Globus pallidus (tissue), 1 donor: ENCODE results near the gene PTPN11.
"Not testable (repeated sequence)": the region's sequence is repeated elsewhere in the genome, so short reads cannot be mapped to it uniquely, and the experiment has no call there.

Experiments
- DNase-seq: peaks from one replicate; pipeline ENCODE4 v3.0.0-alpha.2; 2015; ENCODE audit warnings: low spot score

The PTPN11 gene

DNA sequence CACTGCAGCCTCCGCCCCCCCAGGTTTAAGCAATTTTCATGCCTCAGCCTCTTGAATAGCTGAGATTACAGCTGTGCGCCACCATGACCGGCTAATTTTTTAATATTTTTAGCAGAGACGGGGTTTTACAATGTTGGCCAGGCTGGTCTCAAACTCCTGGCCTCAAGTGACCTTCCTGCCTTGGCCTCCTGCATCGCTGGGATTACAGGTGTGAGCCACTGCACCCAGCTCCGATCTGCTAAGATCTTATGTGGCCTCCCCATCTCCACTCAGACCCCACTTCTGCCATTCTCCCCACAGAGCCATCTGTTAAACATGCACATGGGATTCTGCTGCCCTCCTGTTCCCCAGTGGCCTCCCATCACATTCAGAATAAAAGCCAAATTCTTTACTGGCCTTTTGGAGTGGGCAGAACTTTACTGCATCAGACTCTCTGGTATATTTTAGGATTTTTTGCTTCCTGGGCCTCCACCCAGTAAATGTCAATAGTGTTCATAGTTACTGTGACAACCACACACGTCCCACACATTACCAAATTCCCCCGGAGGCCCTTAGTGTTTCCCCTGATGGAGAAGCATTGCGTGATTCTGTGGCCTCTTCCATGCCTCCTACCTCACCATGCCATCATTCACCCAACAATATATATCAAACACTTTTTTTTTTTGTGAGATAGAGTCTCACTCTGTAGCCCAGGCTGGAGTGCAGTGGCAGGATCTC lies 96.3 kb downstream of the PTPN11 start:
- DNase-seq, result no peak

DNA sequence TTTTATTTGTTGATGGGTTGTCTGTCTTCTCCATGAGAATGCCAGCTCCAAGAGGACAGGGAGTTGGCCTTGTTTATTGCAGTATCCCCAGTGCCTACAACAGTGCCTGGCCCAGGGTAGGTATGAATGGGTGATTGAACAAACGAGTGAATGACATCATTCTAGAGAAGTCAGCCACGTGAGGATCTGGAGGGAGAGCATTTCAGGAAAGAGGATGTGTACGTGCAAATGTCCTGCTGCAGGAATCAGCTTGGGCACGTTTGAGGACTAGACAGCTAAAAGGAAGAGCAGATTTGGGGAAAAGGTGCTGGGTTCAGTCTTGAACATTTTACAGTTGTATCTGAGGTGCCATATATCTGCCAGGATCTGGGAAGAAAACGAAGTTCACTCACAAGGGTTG lies 97.1 kb downstream of the PTPN11 start:
- DNase-seq, result no peak

GRCh38 chr12:112517730-112518364 lies 99.1 kb downstream of the PTPN11 start:
- DNase-seq, result no peak

- peak; percentile 59 for DNase-seq
Observed at GRCh38 chr12:112518365-112518735, 99.6 kb downstream of the PTPN11 start.

DNA sequence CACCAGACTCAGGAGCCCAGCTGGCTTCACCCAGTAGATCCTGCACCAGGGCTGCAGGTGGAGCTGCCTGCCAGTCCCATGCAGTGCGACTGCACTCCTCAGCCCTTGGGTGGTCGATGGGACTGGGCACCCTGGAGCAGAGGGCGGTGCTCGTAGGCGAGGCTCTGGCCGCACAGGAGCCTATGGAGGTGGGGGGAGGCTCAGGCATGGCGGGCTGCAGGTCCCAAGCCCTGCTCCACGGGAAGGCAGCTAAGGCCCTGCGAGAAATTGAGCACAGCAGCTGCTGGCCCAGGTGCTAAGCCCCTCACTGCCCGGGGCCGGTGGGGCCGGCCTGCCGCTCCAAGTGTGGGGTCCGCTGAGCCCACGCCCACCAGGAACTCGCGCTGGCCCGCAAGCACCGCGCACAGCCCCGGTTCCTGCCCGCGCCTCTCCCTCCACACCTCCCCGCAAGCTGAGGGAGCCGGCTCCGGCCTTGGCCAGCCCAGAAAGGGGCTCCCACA lies 101.1 kb downstream of the PTPN11 start:
- DNase-seq, result not testable (repeated sequence)

DNA sequence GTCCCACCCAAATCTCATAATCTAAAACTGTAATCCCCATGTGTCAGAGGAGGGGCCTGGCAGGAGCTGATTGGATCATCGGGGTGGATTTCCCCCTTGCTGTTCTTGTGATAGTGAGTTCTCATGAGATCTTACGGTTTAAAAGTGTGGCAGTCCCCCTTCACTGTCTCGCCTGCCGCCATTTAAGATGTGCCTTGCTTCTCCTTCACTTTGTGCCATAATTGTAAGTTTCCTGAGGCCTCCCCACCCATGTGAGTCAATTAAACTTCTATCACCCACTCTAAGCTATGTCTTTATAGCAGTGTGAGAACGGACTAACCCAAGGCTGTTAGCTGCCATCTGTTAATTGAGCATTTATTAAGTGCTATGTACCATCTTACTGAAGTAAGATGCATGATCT lies 105.1 kb downstream of the PTPN11 start:
- DNase-seq, result no peak

- DNase-seq, result no peak
Observed at GRCh38 chr12:112524269-112524668, 105.5 kb downstream of the PTPN11 start.

GRCh38 chr12:112524676-112525425 lies 106.1 kb downstream of the PTPN11 start:
- DNase-seq, result no peak

DNA sequence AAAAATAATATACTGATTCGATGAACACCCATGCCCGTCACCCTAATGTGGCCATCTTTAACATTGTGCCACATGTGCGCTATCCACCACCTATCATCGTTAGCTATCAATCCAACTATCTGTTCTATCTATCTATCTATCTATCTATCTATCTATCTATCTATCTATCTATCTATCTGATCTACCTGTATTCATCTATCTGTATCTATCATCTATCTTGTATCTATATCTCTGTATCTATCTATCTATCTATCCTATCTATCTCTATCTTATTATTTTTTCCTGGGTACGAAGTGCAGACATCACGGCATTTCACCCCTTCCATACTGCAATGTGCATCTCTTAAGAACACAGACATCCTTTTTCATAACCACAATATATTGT lies 106.7 kb downstream of the PTPN11 start:
- DNase-seq, result no peak

- no peak for DNase-seq
Observed at GRCh38 chr12:112527082-112527481, 108.3 kb downstream of the PTPN11 start.

DNA sequence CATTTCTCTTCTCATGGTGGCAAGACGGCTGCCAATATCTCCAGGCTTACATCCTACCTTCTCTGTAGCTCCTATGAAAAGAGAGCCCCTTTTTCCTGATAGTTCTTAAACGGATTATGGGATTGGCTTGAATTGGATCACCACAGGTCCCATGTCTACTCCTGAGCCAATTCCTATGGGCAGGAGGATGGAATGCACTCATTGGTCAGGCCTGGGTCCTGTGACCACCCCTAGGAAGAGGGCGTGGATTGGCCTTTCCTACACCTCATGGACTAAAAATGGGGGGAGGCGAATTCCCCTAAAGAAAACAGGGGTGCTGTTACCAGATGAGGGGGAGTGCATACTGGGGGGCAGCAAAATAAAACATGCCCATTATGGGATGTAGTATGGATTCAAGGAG lies 108.8 kb downstream of the PTPN11 start:
- no peak for DNase-seq

DNA sequence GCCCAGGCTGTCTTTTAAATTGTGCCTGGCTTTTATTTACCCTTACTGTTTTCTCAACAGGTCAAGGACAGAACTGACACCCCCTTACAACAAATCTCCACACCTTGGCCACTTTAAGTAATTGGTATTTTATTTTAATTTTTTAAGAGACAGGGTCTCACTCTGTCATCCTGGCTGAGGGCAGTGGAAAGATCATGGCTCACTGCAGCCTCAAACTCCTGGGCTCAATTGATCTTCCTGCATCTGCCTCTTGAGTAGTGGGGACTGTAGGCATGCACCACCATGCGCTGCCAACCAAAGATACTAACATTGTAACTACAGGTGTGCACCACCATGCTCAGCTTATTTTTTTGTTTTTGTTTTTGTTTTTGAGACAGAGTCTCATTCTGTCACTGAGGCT lies 109.8 kb downstream of the PTPN11 start:
- DNase-seq, result no peak

GRCh38 chr12:112530941-112531340 lies 112.2 kb downstream of the PTPN11 start:
- DNase-seq, result no peak

- no peak for DNase-seq
Observed at GRCh38 chr12:112532106-112532505, 113.4 kb downstream of the PTPN11 start.

DNA sequence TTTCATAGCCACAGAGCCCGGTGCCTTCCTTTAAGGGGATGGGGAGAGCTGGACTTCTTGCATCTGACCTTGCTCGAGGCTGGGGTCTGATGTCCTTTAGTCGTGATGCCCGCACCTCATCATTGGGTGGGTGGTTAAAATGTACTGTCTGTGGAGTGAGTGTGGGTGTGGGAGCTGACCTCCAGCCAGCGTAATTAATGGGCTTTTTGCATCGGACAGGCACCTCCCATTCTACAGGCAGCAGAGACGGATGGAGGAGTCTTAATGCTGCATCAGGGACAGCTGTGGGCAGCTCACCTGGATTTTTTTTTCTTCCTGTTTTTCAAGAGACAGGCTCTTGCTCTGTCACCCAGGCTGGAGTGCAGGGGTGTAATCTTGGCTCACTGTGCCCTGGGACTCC lies 114.8 kb downstream of the PTPN11 start:
- DNase-seq, result no peak

GRCh38 chr12:112535017-112535416 lies 116.3 kb downstream of the PTPN11 start:
- no peak for DNase-seq

- DNase-seq, result no peak
Observed at GRCh38 chr12:112535637-112536366, 117.1 kb downstream of the PTPN11 start.

GRCh38 chr12:112536367-112536730 lies 117.6 kb downstream of the PTPN11 start:
- DNase-seq, result no peak

GRCh38 chr12:112537710-112538396 lies 119.1 kb downstream of the PTPN11 start:
- DNase-seq, result no peak

- no peak for DNase-seq
Observed at GRCh38 chr12:112538740-112539139, 120.0 kb downstream of the PTPN11 start.

DNA sequence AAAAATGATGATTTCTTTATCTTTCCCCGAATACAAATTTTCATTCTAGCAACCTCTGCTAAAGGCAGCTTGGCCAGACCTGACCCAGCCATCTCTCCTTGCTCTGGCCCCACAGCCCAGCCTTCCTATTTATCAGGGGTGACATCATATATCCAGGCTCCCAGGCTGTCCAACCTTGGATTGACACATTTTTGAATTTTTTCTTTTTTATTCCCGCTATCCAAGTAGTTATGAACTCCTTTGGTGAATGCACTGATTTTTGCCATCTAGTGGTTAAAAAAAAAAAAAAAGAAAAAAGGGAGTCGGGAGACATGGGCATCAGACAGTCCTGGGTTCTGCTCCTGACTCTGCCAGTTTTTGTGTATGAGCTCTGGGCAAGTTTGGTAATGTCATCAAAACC lies 120.5 kb downstream of the PTPN11 start:
- DNase-seq, result no peak

GRCh38 chr12:112540021-112540420 lies 121.3 kb downstream of the PTPN11 start:
- DNase-seq, result no peak
